ENCODE measurements around the gene SIRPG.
"Not testable (repeated sequence)": the region's sequence is repeated elsewhere in the genome, so short reads cannot be mapped to it uniquely, and the experiment has no call there.

SIRPG gene

GRCh38 chr20:1657556-1658334, at the start of gene SIRPG:
SIRPG (minus strand) TSS chr20:1657779; CDS start chr20:1657714, 65 bp downstream.
- no peak for DNase-seq (ENCODE audit: low read depth)
- TF ChIP-seq CTCF (IDR thresholded peaks at IDR 0.05; ENCODE audit: insufficient read depth, low read depth, low read length, missing control alignments), result no peak
- no peak within 1 kb of the TSS for H3K4me3 ChIP-seq (ENCODE audit: low read length)

- DNase-seq (ENCODE audit: low read depth); H3K4me3 ChIP-seq (ENCODE audit: low read length): not testable (repeated sequence)
These were observed 49.3 kb upstream of the SIRPG start for GRCh38 chr20:1706887-1707286.

GRCh38 chr20:1706079-1706478, 48.5 kb upstream of the SIRPG start:
- H3K4me3 ChIP-seq (ENCODE audit: low read length), result no peak overlapping the region

GRCh38 chr20:1702855-1703254, 45.3 kb upstream of the SIRPG start:
- H3K4me3 ChIP-seq (ENCODE audit: low read length), result no peak overlapping the region
- no peak for TF ChIP-seq CTCF (IDR thresholded peaks at IDR 0.05; ENCODE audit: insufficient read depth, low read depth, low read length, missing control alignments)
- DNase-seq (ENCODE audit: low read depth), result no peak

More at GRCh38 chr20:1706079-1706478, 48.5 kb upstream of the SIRPG start:
- no peak for DNase-seq (ENCODE audit: low read depth)
- TF ChIP-seq CTCF (IDR thresholded peaks at IDR 0.05; ENCODE audit: insufficient read depth, low read depth, low read length, missing control alignments), result no peak

GRCh38 chr20:1702328-1702727, 44.7 kb upstream of the SIRPG start:
- no peak for TF ChIP-seq CTCF (IDR thresholded peaks at IDR 0.05; ENCODE audit: insufficient read depth, low read depth, low read length, missing control alignments)
- H3K4me3 ChIP-seq (ENCODE audit: low read length), result no peak overlapping the region
- DNase-seq (ENCODE audit: low read depth), result no peak

GRCh38 chr20:1700990-1701389, 43.4 kb upstream of the SIRPG start:
- no peak overlapping the region for H3K4me3 ChIP-seq (ENCODE audit: low read length)
- TF ChIP-seq CTCF (IDR thresholded peaks at IDR 0.05; ENCODE audit: insufficient read depth, low read depth, low read length, missing control alignments), result no peak

GRCh38 chr20:1697592-1697991, 40.0 kb upstream of the SIRPG start:
- DNase-seq (ENCODE audit: low read depth), result peak; percentile 46

More at GRCh38 chr20:1700990-1701389, 43.4 kb upstream of the SIRPG start:
- DNase-seq (ENCODE audit: low read depth), result no peak

More at GRCh38 chr20:1697592-1697991, 40.0 kb upstream of the SIRPG start:
- H3K4me3 ChIP-seq (ENCODE audit: low read length), result no peak overlapping the region
- TF ChIP-seq CTCF (IDR thresholded peaks at IDR 0.05; ENCODE audit: insufficient read depth, low read depth, low read length, missing control alignments), result no peak

All from epithelial cell of esophagus (primary cell).